Left lung (tissue), 10 donors: ENCODE data around the gene DHRS7B. TPM values are rescaled to one million over a fixed set of nuclear protein-coding genes. Genes with fewer than 3 reads are reported as not detected.
"Not testable (repeated sequence)": the region's sequence is repeated elsewhere in the genome, so short reads cannot be mapped to it uniquely, and the experiment has no call there.

ENCODE experiments used
- ATAC-seq: fragments of 200-7000 bp; cut with Tn5 transposase; one replicate; pipeline ENCODE4 v1.9.1; 2020; ENCODE audit warnings: moderate library complexity
- DNase-seq, 4 donors: peaks; one replicate each; pipeline ENCODE4 v3.0.0-alpha.2; 2013 to 2020
- H3K27ac ChIP-seq, 2 donors: fragments of 200-600 bp; sonication (generic) in 1 of 2; one replicate each; pipeline versions ENCODE4 v1.5.0 to v1.8.0; 2020 to 2021
- H3K27me3 ChIP-seq, 2 donors: fragments of 200-600 bp; sonication (generic) in 1 of 2; one replicate each; pipeline versions ENCODE4 v1.5.0 to v1.8.0; 2020 to 2021
- H3K36me3 ChIP-seq, 2 donors: fragments of 200-600 bp; sonication (generic) in 1 of 2; one replicate each; pipeline versions ENCODE4 v1.5.0 to v1.8.0; 2020 to 2021
- H3K4me1 ChIP-seq, 2 donors: fragments of 200-600 bp; one replicate each; pipeline ENCODE4 v1.8.0; 2021
- H3K4me3 ChIP-seq, 2 donors: fragments of 200-600 bp; sonication (generic) in 1 of 2; one replicate each; pipeline versions ENCODE4 v1.5.0 to v1.8.0; 2020 to 2021; ENCODE audit warnings: mild to moderate bottlenecking in 1 of 2
- H3K9me3 ChIP-seq, 2 donors: fragments of 200-600 bp; sonication (generic) in 1 of 2; one replicate each; pipeline versions ENCODE4 v1.5.0 to v1.8.0; 2020 to 2021
- intact Hi-C, 2 donors: fragments of 100-400 bp; cut with DNase I; formaldehyde crosslinking; loops; one replicate each; pipeline versions ENCODE4 v1.11.2 to v1.14.2; 2022
- polyA plus RNA-seq, 6 donors: library from polyadenylated mRNA; unstranded; fragments of 120-200 nt; gene quantifications; one replicate each; pipeline ENCODE4 v1.2.1, GENCODE V29; 2013; ENCODE audit not compliant: insufficient read length in 6 of 6
- total RNA-seq, 2 donors: library from RNA; stranded (reverse); fragmentation: NEBNext Ultra II Directional; extraction: Animal tissue kit (Norgen Biotek cat#: 25700); gene quantifications; one replicate each; pipeline ENCODE4 v1.2.1, GENCODE V29; 2021
- TF ChIP-seq, protein P1 (sequence below), 2 donors: fragments of 200-600 bp; sonication (generic) in 1 of 2; IDR thresholded peaks; one replicate each; pipeline versions ENCODE4 v1.5.0 to v1.8.0; 2021; ENCODE audit warnings: antibody characterized with exemption in 2 of 2
- donor health status: DM: no; HTN: yes; CAD: no.
- donor health status: DM: no; HTN: no; CAD: no.

Gene DHRS7B
- total and polyA plus RNA-seq, 8 donors = 22.5 to 29.1 (median 25.0) TPM

DNA sequence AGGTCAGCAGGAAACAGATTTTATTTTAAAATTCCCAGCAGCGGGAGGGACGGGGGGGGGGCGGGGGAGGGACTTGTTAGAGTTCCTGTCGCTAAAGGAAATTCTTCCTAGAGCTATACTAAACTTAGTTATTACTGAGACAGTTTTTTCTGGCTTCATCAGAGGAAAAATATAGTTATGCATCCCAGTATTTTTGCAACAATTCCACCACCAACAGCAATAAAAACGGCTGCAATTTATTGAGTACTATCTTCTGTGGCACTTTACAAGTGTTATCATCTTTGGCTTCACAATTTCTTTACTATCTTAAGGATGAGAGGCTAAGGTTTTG is 6.9 kb upstream of the DHRS7B start:
- Histone ChIP-seq H3K4me1 (peaks cover 0 to 20% of the 10 kb centered on the region in 2 donors), H3K27me3 (no peaks in the 10 kb centered on the region), H3K27ac (no peak overlapping the region), H3K9me3 (no peaks in the 10 kb centered on the region), H3K4me3 (no peak overlapping the region), H3K36me3 (no peaks in the 10 kb centered on the region)
- intact Hi-C loops = no loop called here
- TF ChIP-seq, protein P1, sequence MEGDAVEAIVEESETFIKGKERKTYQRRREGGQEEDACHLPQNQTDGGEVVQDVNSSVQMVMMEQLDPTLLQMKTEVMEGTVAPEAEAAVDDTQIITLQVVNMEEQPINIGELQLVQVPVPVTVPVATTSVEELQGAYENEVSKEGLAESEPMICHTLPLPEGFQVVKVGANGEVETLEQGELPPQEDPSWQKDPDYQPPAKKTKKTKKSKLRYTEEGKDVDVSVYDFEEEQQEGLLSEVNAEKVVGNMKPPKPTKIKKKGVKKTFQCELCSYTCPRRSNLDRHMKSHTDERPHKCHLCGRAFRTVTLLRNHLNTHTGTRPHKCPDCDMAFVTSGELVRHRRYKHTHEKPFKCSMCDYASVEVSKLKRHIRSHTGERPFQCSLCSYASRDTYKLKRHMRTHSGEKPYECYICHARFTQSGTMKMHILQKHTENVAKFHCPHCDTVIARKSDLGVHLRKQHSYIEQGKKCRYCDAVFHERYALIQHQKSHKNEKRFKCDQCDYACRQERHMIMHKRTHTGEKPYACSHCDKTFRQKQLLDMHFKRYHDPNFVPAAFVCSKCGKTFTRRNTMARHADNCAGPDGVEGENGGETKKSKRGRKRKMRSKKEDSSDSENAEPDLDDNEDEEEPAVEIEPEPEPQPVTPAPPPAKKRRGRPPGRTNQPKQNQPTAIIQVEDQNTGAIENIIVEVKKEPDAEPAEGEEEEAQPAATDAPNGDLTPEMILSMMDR (IDR thresholded peaks at IDR 0.05) = no peak
- DNase-seq = no peak
- ATAC-seq = no peak

DNA sequence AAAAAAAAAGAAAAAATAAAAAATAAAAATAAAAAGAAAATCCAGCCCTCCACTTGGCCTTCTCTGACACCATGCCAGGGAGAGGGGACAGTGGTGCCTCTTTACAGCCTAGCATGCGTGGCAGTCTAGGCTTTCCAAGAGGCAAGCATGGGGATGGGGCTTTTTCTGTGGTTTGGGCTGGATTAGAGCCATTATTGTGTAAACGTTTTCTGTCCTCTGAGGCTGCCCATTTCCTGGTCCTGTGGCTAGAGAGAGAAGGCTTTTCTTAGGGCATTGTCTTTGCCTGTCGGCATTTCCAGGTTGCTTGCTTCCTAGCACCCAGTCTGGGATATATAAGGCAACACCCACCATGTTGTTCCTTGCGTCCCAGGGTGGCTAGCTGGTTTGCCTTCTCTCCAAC is 2.7 kb upstream of the DHRS7B start:
- no peaks in the 10 kb centered on the region for H3K36me3 ChIP-seq
- no peak for ATAC-seq
- peaks cover 3 to 50% of the 10 kb centered on the region in 2 donors for H3K4me1 ChIP-seq
- no peaks in the 10 kb centered on the region for H3K9me3 ChIP-seq
- H3K27me3 ChIP-seq = no peaks in the 10 kb centered on the region
- peak overlapping the region in 1 of 2 donors; percentile 95 for H3K27ac ChIP-seq
- intact Hi-C loops = no loop called here
- no peak overlapping the region for H3K4me3 ChIP-seq
- no peak for DNase-seq
- TF ChIP-seq, protein P1 (IDR thresholded peaks at IDR 0.05) = no peak

DNA sequence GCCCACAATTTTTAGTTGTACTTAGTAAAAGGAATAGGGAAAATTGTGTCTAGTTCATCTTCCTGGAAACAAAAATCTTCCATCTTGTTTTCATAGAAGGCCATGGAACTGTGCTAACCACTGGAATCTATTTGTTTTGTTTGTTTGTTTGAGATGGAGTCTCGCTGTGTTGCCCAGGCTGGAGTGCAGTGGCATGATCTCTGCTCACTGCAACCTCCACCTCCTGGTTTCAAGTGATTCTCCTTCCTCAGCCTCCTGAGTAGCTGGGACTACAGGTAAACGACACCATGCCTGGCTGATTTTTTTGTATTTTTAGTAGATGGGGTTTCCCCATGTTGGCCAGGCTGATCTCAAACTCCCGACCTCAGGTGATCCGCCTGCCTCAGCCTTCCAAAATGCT is 2.2 kb upstream of the DHRS7B start:
- H3K27me3 ChIP-seq, DNase-seq, H3K4me3 ChIP-seq, intact Hi-C loops, H3K9me3 ChIP-seq, ATAC-seq, H3K36me3 ChIP-seq: not testable (repeated sequence)
- H3K27ac ChIP-seq = peak overlapping the region in 1 of 2 donors; percentile 95
- peaks cover 3 to 47% of the 10 kb centered on the region in 2 donors for H3K4me1 ChIP-seq

DNA sequence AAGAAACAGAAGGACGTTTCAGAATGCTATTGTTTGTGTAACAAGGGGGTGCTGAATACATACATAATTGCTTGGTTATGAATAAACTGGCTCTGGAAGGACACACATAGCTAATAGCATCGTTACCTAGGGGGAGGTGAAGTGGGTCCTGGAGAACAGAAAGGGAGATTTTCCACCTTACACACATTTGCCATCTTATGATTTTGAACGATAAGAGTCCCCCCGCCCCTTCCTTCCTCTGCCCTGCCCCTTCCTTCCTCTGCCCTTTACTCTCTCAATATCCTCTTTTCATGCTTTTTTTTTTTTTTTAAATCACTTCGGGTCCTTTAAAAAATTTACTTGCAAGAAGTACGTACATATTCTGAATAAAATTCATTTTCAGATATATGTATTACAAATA is 902 bp upstream of the DHRS7B start:
- Histone ChIP-seq H3K4me1 (peaks cover 3 to 49% of the 10 kb centered on the region in 2 donors), H3K4me3 (peak overlapping the region in 1 of 2 donors; percentile 69), H3K27me3 (no peaks in the 10 kb centered on the region), H3K27ac (peak overlapping the region in 1 of 2 donors; percentile 95), H3K36me3 (no peaks in the 10 kb centered on the region), H3K9me3 (no peaks in the 10 kb centered on the region)
- intact Hi-C loops = no loop called here
- TF ChIP-seq, protein P1 (IDR thresholded peaks at IDR 0.05) = no peak
- ATAC-seq (no peak), DNase-seq (no peak)

DNA sequence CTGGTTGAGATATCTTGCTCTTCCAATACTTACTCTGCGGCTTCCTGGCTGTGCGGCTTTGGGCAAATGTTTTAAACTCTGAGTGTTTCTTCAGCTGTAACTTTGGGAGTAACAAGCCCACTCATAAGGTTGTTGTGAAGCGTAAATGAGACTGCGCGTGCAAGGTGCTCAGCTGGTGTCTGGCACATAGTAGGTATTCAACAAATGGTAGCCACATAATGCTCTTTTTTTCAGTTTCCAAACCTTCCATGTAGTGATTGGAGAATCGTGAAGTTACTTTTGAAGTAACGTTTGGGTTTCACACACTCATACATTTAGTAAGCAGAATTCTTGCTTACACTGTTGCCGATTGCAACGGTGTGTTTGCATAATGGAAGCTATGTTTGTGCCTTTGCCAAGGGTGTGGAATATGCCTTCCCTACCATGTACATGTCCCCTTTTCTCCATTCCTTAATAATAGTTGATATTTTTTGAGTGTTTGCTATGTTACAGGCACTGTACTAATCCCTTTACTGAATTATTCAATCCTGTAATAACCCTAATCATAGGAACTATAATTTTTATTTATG is 829 bp downstream of the DHRS7B start:
- Histone ChIP-seq H3K27me3 (no peaks in the 10 kb centered on the region), H3K4me1 (peaks cover 9 to 66% of the 10 kb centered on the region in 2 donors), H3K27ac (peak overlapping the region; percentile 92 to 95), H3K4me3 (peak overlapping the region; percentile 69 to 90), H3K9me3 (no peaks in the 10 kb centered on the region), H3K36me3 (no peaks in the 10 kb centered on the region)
- peak in 1 of 4 donors; percentile 16 for DNase-seq
- TF ChIP-seq, protein P1 (IDR thresholded peaks at IDR 0.05) = no peak
- intact Hi-C loops = no loop called here
- ATAC-seq = peak; percentile 7
